GM12892 (cell line): Measurements from ENCODE around the gene FOXJ3.

ENCODE experiments used
- DNase-seq: peaks from one replicate; pipeline ENCODE4 v3.0.0; 2011; ENCODE audit not compliant: insufficient read length
- FAIRE-seq: peaks from 2 replicates; lab custom pipeline; 2011; peaks lifted over from hg19 to GRCh38; lab: Jason Lieb, UNC
- POLR2A ChIP-seq: IDR thresholded peaks from 2 replicates; pipeline ENCODE4 v1.6.1; 2011; ENCODE audit warnings: low read depth, low read length, control low read depth
- POLR2AphosphoS5 ChIP-seq: IDR thresholded peaks from 2 replicates; pipeline ENCODE4 v1.6.1; 2011; ENCODE audit warnings: low read depth, low read length, control low read depth
- TAF1 ChIP-seq: IDR thresholded peaks from 2 replicates; pipeline ENCODE4 v1.6.1; 2011; ENCODE audit warnings: low read depth, mild to moderate bottlenecking, control low read depth, low read length, borderline replicate concordance

The FOXJ3 gene

GRCh38 chr1:42364089-42364488, 29.1 kb upstream of the FOXJ3 start:
- no peak for DNase-seq
- TF ChIP-seq POLR2A (no peak), POLR2AphosphoS5 (no peak), TAF1 (no peak)
- no peak for FAIRE-seq

GRCh38 chr1:42359466-42359865, 24.4 kb upstream of the FOXJ3 start:
- DNase-seq, result no peak
- no peak for FAIRE-seq
- no peak for TF ChIP-seq TAF1
- TF ChIP-seq POLR2AphosphoS5, result no peak
- no peak for TF ChIP-seq POLR2A

- FAIRE-seq (no peak), DNase-seq (no peak)
- no peak for TF ChIP-seq POLR2AphosphoS5
- TF ChIP-seq TAF1, result no peak
- TF ChIP-seq POLR2A, result no peak
Measured at GRCh38 chr1:42358791-42359190, 23.8 kb upstream of the FOXJ3 start.

- no peak for TF ChIP-seq TAF1
- DNase-seq, result no peak
- FAIRE-seq, result no peak
Measured at GRCh38 chr1:42350086-42350485, 15.1 kb upstream of the FOXJ3 start.

GRCh38 chr1:42348498-42348897, 13.5 kb upstream of the FOXJ3 start:
- FAIRE-seq (no peak), DNase-seq (no peak)
- TF ChIP-seq POLR2A (no peak), POLR2AphosphoS5 (no peak), TAF1 (no peak)

- FAIRE-seq (no peak), DNase-seq (no peak)
- no peak for TF ChIP-seq POLR2A
- TF ChIP-seq TAF1, result no peak
- TF ChIP-seq POLR2AphosphoS5, result no peak
Measured at GRCh38 chr1:42343049-42343448, 8.0 kb upstream of the FOXJ3 start.

GRCh38 chr1:42340901-42341300, 5.9 kb upstream of the FOXJ3 start:
- TF ChIP-seq POLR2AphosphoS5 (no peak), TAF1 (no peak), POLR2A (no peak)
- no peak for DNase-seq
- no peak for FAIRE-seq

GRCh38 chr1:42340093-42340492, 5.1 kb upstream of the FOXJ3 start:
- FAIRE-seq (no peak), DNase-seq (no peak)
- TF ChIP-seq TAF1 (no peak), POLR2A (no peak), POLR2AphosphoS5 (no peak)

- TF ChIP-seq POLR2AphosphoS5 (no peak), TAF1 (no peak), POLR2A (no peak)
- FAIRE-seq, result no peak
- no peak for DNase-seq
Measured at GRCh38 chr1:42336978-42337377, 1.9 kb upstream of the FOXJ3 start.

GRCh38 chr1:42335809-42336518, 929 bp upstream of the FOXJ3 start:
- DNase-seq (no peak), FAIRE-seq (no peak)
- TF ChIP-seq POLR2AphosphoS5 (no peak), POLR2A (no peak), TAF1 (no peak)

- FAIRE-seq (peak; percentile 38), DNase-seq (peak; percentile 33)
Measured at GRCh38 chr1:42334240-42335049, 590 bp downstream of the FOXJ3 start.

GRCh38 chr1:42333662-42334239, 1.3 kb downstream of the FOXJ3 start:
- TF ChIP-seq TAF1 (no peak), POLR2AphosphoS5 (no peak), POLR2A (no peak)
- peak; percentile 81 for FAIRE-seq

More at GRCh38 chr1:42334240-42335049, 590 bp downstream of the FOXJ3 start:
- TF ChIP-seq POLR2A (no peak), TAF1 (no peak), POLR2AphosphoS5 (no peak)

GRCh38 chr1:42332877-42333276, 2.2 kb downstream of the FOXJ3 start:
- no peak for FAIRE-seq
- TF ChIP-seq TAF1, result no peak
- TF ChIP-seq POLR2A, result no peak
- TF ChIP-seq POLR2AphosphoS5, result no peak
- DNase-seq, result no peak

More at GRCh38 chr1:42333662-42334239, 1.3 kb downstream of the FOXJ3 start:
- DNase-seq, result no peak
